ENCODE measurements around the gene SCGB3A2. TPM values are rescaled to one million over a fixed set of nuclear protein-coding genes. Genes with fewer than 3 reads are reported as not detected.
"Not testable (repeated sequence)": the region's sequence is repeated elsewhere in the genome, so short reads cannot be mapped to it uniquely, and the experiment has no call there.

SCGB3A2 gene
- total RNA-seq, 1 experiment from 2014 or later = not detected

DNA sequence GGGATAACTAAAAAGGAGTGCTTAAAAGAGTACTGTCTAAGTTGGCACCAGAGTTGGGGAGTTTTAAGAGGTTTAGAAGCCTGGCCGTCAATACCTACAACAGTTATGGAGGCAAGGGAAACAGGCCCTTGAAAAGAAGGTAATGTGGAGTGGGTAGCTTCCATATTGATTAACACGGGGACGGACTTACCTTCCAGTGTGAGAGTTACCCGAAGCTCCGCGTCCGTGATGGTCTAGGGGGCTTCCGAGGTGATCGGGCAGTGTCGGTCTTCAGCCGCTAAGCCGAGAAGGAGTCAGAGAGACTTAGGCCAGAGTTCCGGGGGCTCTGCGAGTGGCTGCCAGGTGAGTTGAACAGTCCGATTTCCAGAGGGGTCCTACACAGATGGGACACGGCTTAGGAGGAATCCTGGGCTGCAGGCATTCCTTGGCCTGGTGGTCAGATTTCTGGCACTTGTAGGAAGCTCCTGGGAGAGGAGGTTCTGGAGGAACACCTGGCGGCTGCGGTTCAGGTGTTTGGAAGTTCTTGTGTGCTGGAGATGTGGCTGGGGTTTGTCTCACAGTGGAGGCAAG, 6.4 kb upstream of the SCGB3A2 start:
- H3K4me3 ChIP-seq (ENCODE audit: low read length); H3K9ac ChIP-seq (ENCODE audit: low read length); H3K4me1 ChIP-seq (ENCODE audit: low read length); H3K9me3 ChIP-seq (ENCODE audit: low read length); H3K4me2 ChIP-seq (ENCODE audit: low read depth, low read length, poor library complexity, severe bottlenecking); H3K79me2 ChIP-seq (ENCODE audit: low read length); H3K27ac ChIP-seq (ENCODE audit: low read length); H3K9me2 ChIP-seq (replicated peaks; ENCODE audit: insufficient read depth, low read length); DNase-seq; H3K36me3 ChIP-seq (ENCODE audit: insufficient read depth, low read length); H2AFZ ChIP-seq (ENCODE audit: low read length); H4K20me1 ChIP-seq (ENCODE audit: insufficient read depth, low read depth, low read length); H3K27me3 ChIP-seq (ENCODE audit: low read length): not testable (repeated sequence)

DNA sequence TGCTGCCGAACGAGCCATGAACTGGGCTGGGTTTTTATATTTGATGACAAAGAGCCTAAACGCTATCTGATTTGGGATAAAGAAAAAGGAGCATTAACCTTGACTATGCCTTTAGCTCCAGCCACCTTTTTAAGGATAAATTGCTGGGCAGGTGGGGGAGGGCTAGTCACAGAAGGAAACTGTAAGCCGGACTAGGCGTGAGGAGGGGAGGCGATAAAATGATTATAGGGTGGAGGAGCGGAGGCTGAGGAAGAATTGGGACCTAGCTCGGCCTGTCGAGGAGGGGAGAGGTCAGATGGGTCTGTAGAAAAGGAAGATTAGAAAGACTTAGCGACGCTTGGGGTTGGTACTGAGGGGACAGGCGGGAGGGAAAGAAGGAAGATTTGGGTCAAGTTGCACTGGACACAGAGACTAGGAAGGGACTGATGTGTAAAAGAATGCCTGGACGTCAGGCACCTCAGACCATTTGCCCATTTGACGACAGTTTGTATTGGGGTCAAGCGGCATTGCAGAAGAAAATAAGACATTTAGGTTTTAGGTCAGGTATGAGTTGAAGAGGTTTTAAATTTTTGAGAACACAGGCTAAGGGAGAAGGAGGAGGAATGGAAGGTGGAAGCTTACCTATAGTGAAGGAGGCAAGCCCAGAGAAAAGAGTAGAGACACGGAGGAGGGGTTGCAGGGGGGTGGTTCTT, 5.6 kb upstream of the SCGB3A2 start:
- H3K36me3 ChIP-seq (ENCODE audit: insufficient read depth, low read length); H3K27ac ChIP-seq (ENCODE audit: low read length); H3K4me1 ChIP-seq (ENCODE audit: low read length); H3K27me3 ChIP-seq (ENCODE audit: low read length); H3K4me3 ChIP-seq (ENCODE audit: low read length); H2AFZ ChIP-seq (ENCODE audit: low read length); H3K9me3 ChIP-seq (ENCODE audit: low read length); H3K79me2 ChIP-seq (ENCODE audit: low read length); H4K20me1 ChIP-seq (ENCODE audit: insufficient read depth, low read depth, low read length); H3K9me2 ChIP-seq (replicated peaks; ENCODE audit: insufficient read depth, low read length); DNase-seq; H3K9ac ChIP-seq (ENCODE audit: low read length); H3K4me2 ChIP-seq (ENCODE audit: low read depth, low read length, poor library complexity, severe bottlenecking): not testable (repeated sequence)

DNA sequence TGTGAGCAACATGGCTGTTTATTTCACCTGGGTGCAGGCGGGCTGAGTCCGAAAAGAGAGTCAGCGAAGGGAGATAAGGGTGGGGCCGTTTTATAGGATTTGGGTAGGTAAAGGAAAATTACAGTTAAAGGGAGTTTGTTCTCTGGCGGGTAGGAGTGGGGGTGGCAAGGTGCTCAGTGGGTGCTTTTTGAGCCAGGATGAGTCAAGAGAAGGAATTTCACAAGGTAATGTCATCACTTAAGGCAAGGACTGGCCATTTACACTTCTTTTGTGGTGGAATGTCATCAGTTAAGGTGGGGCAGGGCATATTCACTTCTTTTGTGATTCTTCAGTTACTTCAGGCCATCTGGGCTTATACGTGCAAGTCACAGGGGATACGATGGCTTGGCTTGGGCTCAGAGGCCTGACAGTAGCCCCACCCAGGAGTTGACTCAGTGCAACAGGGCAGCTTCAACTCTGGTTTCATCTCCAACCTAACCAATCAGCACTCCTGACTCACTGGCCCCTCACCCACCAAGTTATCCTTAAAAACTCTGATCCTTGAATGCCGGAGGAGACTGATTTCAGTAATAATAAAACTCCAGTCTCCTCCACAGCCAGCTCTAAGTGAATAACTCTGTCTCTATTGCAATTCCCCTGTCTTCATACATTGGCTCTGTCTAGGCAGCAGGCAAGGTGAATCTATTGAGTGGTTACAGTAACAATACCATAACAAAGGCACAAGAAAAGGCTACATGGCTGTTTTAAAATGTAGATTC, 4.2 kb upstream of the SCGB3A2 start:
- not testable (repeated sequence) for H3K79me2 ChIP-seq (ENCODE audit: low read length); H3K27me3 ChIP-seq (ENCODE audit: low read length); H3K36me3 ChIP-seq (ENCODE audit: insufficient read depth, low read length); H2AFZ ChIP-seq (ENCODE audit: low read length); H4K20me1 ChIP-seq (ENCODE audit: insufficient read depth, low read depth, low read length); H3K9me3 ChIP-seq (ENCODE audit: low read length); H3K9ac ChIP-seq (ENCODE audit: low read length); DNase-seq; H3K4me3 ChIP-seq (ENCODE audit: low read length); H3K4me2 ChIP-seq (ENCODE audit: low read depth, low read length, poor library complexity, severe bottlenecking); H3K27ac ChIP-seq (ENCODE audit: low read length); H3K9me2 ChIP-seq (replicated peaks; ENCODE audit: insufficient read depth, low read length); H3K4me1 ChIP-seq (ENCODE audit: low read length)

DNA sequence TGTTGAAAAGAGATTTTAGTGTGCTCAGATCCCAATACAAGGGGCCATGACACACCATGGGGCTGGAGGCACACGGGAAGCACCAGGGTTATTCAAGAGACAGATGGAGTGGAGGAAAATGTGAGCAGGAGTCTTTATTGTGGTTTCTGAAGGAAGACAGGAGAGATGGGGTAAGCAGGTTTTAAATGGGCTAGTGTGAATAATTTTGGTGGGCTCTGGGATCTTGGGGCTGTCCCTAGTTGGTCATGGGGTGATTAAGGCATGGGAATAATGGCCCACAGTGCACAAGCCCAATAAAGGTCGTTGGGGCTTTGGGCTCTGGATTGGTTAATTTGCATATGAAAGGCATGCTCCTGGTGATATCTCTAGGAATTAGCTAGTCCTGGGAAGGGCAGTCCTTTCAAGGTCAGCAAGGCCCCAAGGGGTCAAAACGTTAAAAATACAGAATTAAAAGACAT, 3.6 kb upstream of the SCGB3A2 start:
- H2AFZ ChIP-seq (ENCODE audit: low read length) = no peak overlapping the region
- H3K4me3 ChIP-seq (ENCODE audit: low read length) = no peak overlapping the region
- no peak overlapping the region for H3K9ac ChIP-seq (ENCODE audit: low read length)
- H4K20me1 ChIP-seq (ENCODE audit: insufficient read depth, low read depth, low read length) = no peaks in the 10 kb centered on the region
- no peaks in the 10 kb centered on the region for H3K36me3 ChIP-seq (ENCODE audit: insufficient read depth, low read length)
- no peaks in the 10 kb centered on the region for H3K27me3 ChIP-seq (ENCODE audit: low read length)
- no peak overlapping the region for H3K27ac ChIP-seq (ENCODE audit: low read length)
- no peak overlapping the region for H3K4me2 ChIP-seq (ENCODE audit: low read depth, low read length, poor library complexity, severe bottlenecking)
- no peak for DNase-seq
- H3K79me2 ChIP-seq (ENCODE audit: low read length) = no peaks in the 10 kb centered on the region
- H3K9me3 ChIP-seq (ENCODE audit: low read length) = no peaks in the 10 kb centered on the region
- no peaks in the 10 kb centered on the region for H3K9me2 ChIP-seq (replicated peaks; ENCODE audit: insufficient read depth, low read length)
- no peaks in the 10 kb centered on the region for H3K4me1 ChIP-seq (ENCODE audit: low read length)

DNA sequence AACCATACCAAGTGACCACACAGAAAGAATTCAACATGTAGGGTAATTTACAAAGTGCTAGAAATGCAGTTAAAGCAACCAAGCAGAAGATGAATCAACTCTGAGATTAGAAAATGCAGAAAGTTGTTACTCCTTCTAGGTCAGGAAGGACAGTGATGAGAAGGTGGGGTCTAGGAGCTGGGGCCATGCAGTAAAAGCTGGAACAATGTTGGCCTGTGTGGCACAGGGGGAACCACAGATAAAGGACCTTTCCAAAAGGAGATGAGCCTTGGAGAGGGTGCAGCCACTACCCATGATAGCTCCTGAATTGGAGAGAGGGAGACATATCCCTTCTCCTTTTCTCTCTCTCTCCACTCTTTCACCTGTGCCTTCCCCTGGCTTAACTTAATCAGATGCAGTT, 2.4 kb upstream of the SCGB3A2 start:
- Histone ChIP-seq H3K27me3 (ENCODE audit: low read length) (no peaks in the 10 kb centered on the region), H3K4me3 (ENCODE audit: low read length) (no peak overlapping the region), H3K79me2 (ENCODE audit: low read length) (no peaks in the 10 kb centered on the region), H4K20me1 (ENCODE audit: insufficient read depth, low read depth, low read length) (no peaks in the 10 kb centered on the region), H3K9me2 (replicated peaks; ENCODE audit: insufficient read depth, low read length) (no peaks in the 10 kb centered on the region), H3K27ac (ENCODE audit: low read length) (no peak overlapping the region), H3K9ac (ENCODE audit: low read length) (no peak overlapping the region), H2AFZ (ENCODE audit: low read length) (no peak overlapping the region), H3K9me3 (ENCODE audit: low read length) (no peaks in the 10 kb centered on the region), H3K36me3 (ENCODE audit: insufficient read depth, low read length) (no peaks in the 10 kb centered on the region), H3K4me1 (ENCODE audit: low read length) (no peaks in the 10 kb centered on the region), H3K4me2 (ENCODE audit: low read depth, low read length, poor library complexity, severe bottlenecking) (no peak overlapping the region)
- DNase-seq = no peak

DNA sequence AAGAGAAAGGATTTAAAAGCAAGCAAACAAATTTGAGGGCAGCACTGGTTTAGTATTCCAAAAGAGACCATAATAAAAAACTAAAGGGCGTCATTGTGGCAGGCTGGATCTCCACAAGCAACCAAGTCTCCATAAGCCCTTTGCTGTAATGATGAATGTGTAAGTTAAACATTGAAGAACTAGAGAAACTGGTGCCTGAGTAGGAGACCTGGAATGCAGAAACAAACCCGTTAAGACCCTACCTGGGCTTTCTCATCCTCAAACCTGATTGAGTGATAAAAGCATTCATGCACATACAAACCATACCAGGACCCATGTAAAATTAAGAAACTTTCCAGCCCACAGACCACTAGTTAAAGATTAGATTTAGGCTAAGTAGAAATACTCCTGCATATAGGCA, 1.9 kb upstream of the SCGB3A2 start:
- Histone ChIP-seq H3K36me3 (ENCODE audit: insufficient read depth, low read length) (no peaks in the 10 kb centered on the region), H3K79me2 (ENCODE audit: low read length) (no peaks in the 10 kb centered on the region), H3K4me2 (ENCODE audit: low read depth, low read length, poor library complexity, severe bottlenecking) (no peak overlapping the region), H3K27me3 (ENCODE audit: low read length) (no peaks in the 10 kb centered on the region), H2AFZ (ENCODE audit: low read length) (no peak overlapping the region), H3K9ac (ENCODE audit: low read length) (no peak overlapping the region), H4K20me1 (ENCODE audit: insufficient read depth, low read depth, low read length) (no peaks in the 10 kb centered on the region), H3K9me2 (replicated peaks; ENCODE audit: insufficient read depth, low read length) (no peaks in the 10 kb centered on the region), H3K27ac (ENCODE audit: low read length) (no peak overlapping the region), H3K4me1 (ENCODE audit: low read length) (no peaks in the 10 kb centered on the region), H3K9me3 (ENCODE audit: low read length) (no peaks in the 10 kb centered on the region), H3K4me3 (ENCODE audit: low read length) (no peak overlapping the region)
- DNase-seq = no peak

DNA sequence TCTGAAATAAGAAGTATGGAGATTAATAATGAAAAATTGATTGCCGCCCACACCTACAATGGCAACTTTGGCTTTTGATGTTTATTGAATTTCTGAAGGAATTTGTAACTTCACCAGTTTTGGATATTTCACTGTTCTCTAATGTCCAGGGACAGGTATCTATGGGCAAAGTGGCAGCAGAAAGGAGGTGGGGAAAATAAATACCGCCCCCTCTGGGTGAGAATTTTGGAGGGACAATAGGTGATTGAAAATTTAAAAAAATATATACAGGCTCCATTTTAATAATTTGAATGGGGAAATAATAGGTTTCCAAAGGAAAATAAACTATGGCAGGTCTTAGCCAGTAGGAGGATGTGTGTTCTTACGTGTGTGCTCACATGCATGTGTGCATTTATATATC, 1.3 kb downstream of the SCGB3A2 start:
- Histone ChIP-seq H3K4me3 (ENCODE audit: low read length) (no peak overlapping the region), H3K79me2 (ENCODE audit: low read length) (no peaks in the 10 kb centered on the region), H4K20me1 (ENCODE audit: insufficient read depth, low read depth, low read length) (no peaks in the 10 kb centered on the region), H3K4me2 (ENCODE audit: low read depth, low read length, poor library complexity, severe bottlenecking) (no peak overlapping the region), H2AFZ (ENCODE audit: low read length) (no peak overlapping the region), H3K9me3 (ENCODE audit: low read length) (no peaks in the 10 kb centered on the region), H3K36me3 (ENCODE audit: insufficient read depth, low read length) (no peaks in the 10 kb centered on the region), H3K27me3 (ENCODE audit: low read length) (no peaks in the 10 kb centered on the region), H3K9me2 (replicated peaks; ENCODE audit: insufficient read depth, low read length) (no peaks in the 10 kb centered on the region), H3K4me1 (ENCODE audit: low read length) (no peaks in the 10 kb centered on the region), H3K27ac (ENCODE audit: low read length) (no peak overlapping the region), H3K9ac (ENCODE audit: low read length) (no peak overlapping the region)
- DNase-seq = no peak

DNA sequence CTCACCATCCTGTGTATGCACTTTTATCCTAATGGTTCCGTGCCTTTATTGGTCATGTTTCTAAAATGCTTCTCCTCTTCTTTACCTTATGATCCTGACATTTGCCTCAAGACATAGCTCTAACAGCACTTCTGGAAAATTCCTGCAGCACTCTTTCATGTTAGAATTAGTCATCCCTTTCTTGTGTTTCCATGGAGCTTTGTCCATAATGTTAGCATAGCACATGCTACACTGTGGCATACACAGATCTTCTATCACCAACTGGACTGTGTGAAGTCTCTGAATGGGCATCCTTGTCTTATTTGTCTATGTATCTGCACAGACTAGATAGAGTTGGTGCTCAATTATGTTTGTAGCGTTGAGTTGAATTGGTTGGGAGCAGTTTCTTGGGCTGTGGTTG, 2.0 kb downstream of the SCGB3A2 start:
- DNase-seq = no peak
- no peak overlapping the region for H3K9ac ChIP-seq (ENCODE audit: low read length)
- H3K4me3 ChIP-seq (ENCODE audit: low read length) = no peak overlapping the region
- H3K9me2 ChIP-seq (replicated peaks; ENCODE audit: insufficient read depth, low read length) = no peaks in the 10 kb centered on the region
- H2AFZ ChIP-seq (ENCODE audit: low read length) = no peak overlapping the region
- H3K36me3 ChIP-seq (ENCODE audit: insufficient read depth, low read length) = no peaks in the 10 kb centered on the region
- no peaks in the 10 kb centered on the region for H3K79me2 ChIP-seq (ENCODE audit: low read length)
- no peaks in the 10 kb centered on the region for H3K4me1 ChIP-seq (ENCODE audit: low read length)
- no peaks in the 10 kb centered on the region for H3K9me3 ChIP-seq (ENCODE audit: low read length)
- no peaks in the 10 kb centered on the region for H3K27me3 ChIP-seq (ENCODE audit: low read length)
- H4K20me1 ChIP-seq (ENCODE audit: insufficient read depth, low read depth, low read length) = no peaks in the 10 kb centered on the region
- no peak overlapping the region for H3K27ac ChIP-seq (ENCODE audit: low read length)
- no peak overlapping the region for H3K4me2 ChIP-seq (ENCODE audit: low read depth, low read length, poor library complexity, severe bottlenecking)

Measured in Karpas-422 (cell line).